ENCODE results near the gene CACNB3. TPM values are rescaled to one million over a fixed set of nuclear protein-coding genes. Genes with fewer than 3 reads are reported as not detected.

CACNB3 gene
- total and polyA plus RNA-seq, 2 of the 8 experiments (the other 6 are each of a cell fraction or from before 2014, with no cell fraction given) = 12.5 to 16.0 TPM

DNA sequence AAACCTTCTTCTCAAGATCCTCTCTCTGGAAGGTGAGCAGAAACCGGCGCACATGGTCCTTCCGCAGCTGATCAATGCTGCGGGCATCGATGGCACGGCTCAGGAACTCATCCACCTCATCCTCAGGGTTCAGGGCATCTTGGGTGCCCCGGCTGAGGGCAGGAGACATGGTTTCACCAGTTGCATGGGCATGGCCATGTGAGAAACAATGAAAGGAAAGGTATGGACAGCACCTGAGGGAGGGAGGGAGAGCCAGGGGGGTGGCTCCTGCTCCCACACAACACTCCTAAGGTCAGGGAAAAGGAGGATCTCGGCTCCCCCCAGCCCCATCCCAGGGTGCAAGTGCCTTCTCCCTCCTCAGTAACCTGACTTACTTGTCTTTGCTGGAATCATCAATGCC is 43.0 kb upstream of the CACNB3 start:
- no peak for TF ChIP-seq CBX8 (IDR thresholded peaks at IDR 0.05; ENCODE audit: borderline replicate concordance, low read depth, low read length)
- TF ChIP-seq FOSL1 (IDR thresholded peaks at IDR 0.05; ENCODE audit: insufficient read depth, low read depth, low read length) = no peak
- TF ChIP-seq, protein P1, sequence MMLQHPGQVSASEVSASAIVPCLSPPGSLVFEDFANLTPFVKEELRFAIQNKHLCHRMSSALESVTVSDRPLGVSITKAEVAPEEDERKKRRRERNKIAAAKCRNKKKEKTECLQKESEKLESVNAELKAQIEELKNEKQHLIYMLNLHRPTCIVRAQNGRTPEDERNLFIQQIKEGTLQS (IDR thresholded peaks at IDR 0.05; ENCODE audit: insufficient read depth, low read depth, low read length) = no peak
- no peak for TF ChIP-seq SAP30 (IDR thresholded peaks at IDR 0.05; ENCODE audit: insufficient read depth, insufficient replicate concordance, low read length)
- Histone ChIP-seq H3K4me1 (replicated peaks in 1 of 4; ENCODE audit: control insufficient read depth in 3 of 4, insufficient read depth in 4 of 4, low read length in 3 of 4) (peaks cover 0 to 14% (median 11%) of the 10 kb centered on the region in 4 experiments; a peak in 6 of 7 replicates), H2BK120ac (replicated peaks; ENCODE audit: low read depth, low read length) (no peak overlapping the region), H3K9ac (replicated peaks in 1 of 4; ENCODE audit: extremely low read depth in 1 of 4, low read depth in 3 of 4, low read length in 3 of 4) (no peak overlapping the region), H4K5ac (ENCODE audit: insufficient read length, low read depth, low read length) (no peak overlapping the region), H3K9me3 (ENCODE audit: insufficient read depth in 2 of 2, low read depth in 1 of 2, low read length in 1 of 2) (no peaks in the 10 kb centered on the region), H3K36me3 (ENCODE audit: control insufficient read depth in 2 of 4, insufficient read depth in 4 of 4, low read length in 3 of 4) (peaks cover 3 to 52% (median 30%) of the 10 kb centered on the region in 4 experiments; a peak in 7 of 8 replicates), H4K91ac (replicated peaks; ENCODE audit: insufficient read length, low read length) (no peak overlapping the region), H2AFZ (ENCODE audit: low read length) (no peak overlapping the region), H3K4ac (replicated peaks; ENCODE audit: insufficient read length, low read depth, low read length) (no peak overlapping the region), H2BK15ac (ENCODE audit: low read length) (0 out of 2 replicates have a peak overlapping the region, but pooled peaks have one; percentile 29), H3K23ac (ENCODE audit: insufficient read length) (no peak overlapping the region), H2BK20ac (ENCODE audit: low read length) (no peak overlapping the region), H4K20me1 (replicated peaks in 1 of 2; ENCODE audit: control insufficient read depth in 1 of 2, insufficient read depth in 2 of 2, low read length in 2 of 2) (peaks cover 0 to 5% of the 10 kb centered on the region in 2 experiments), H2BK5ac (ENCODE audit: low read depth, low read length) (no peak overlapping the region; the same call in 1 of the 2 replicates), H3K79me2 (ENCODE audit: control insufficient read depth in 1 of 2, insufficient read depth in 2 of 2, low read length in 2 of 2) (no peaks in the 10 kb centered on the region), H2AK5ac (ENCODE audit: low read depth, low read length) (no peak overlapping the region), H3K4me3 (ENCODE audit: extremely low read depth in 1 of 4, insufficient read depth in 2 of 4, low read depth in 3 of 4, low read length in 4 of 4) (no peak overlapping the region), H3K27ac (ENCODE audit: low read depth, low read length) (no peak overlapping the region), H3K18ac (ENCODE audit: extremely low read depth, low read length) (no peak overlapping the region), H2BK12ac (ENCODE audit: low read depth, low read length) (no peak overlapping the region), H3K56ac (replicated peaks; ENCODE audit: insufficient read length, low read depth, low read length) (no peak overlapping the region), H3K4me2 (ENCODE audit: insufficient read depth in 1 of 2, low read depth in 2 of 2, low read length in 2 of 2) (no peak overlapping the region), H4K8ac (ENCODE audit: extremely low read depth, insufficient read depth, low read length) (no peak overlapping the region), H3K27me3 (replicated peaks in 1 of 4; ENCODE audit: control insufficient read depth in 3 of 4, extremely low read depth in 1 of 4, insufficient read depth in 3 of 4, low read length in 3 of 4) (no peaks in the 10 kb centered on the region), H3K14ac (ENCODE audit: insufficient read length) (no peak overlapping the region), H3K79me1 (ENCODE audit: low read depth, low read length) (0 out of 2 replicates have a peak, but pooled peaks cover 2% of the 10 kb centered on the region), H3K23me2 (ENCODE audit: low read depth, low read length) (no peaks in the 10 kb centered on the region)
- FAIRE-seq (no peak), DNase-seq (ENCODE audit: low read depth in 1 of 2, low spot score in 2 of 2) (no peak)
- ChIA-PET POLR2A (ENCODE audit: partially characterized antibody) (interaction anchor here (1.0 kb wide), 1 partner anchor 108 kb away, joined by 3 read pairs; no protein-coding TSS in a partner anchor), CTCF (ENCODE audit: partially characterized antibody) (interaction anchor here (0.7 to 2.6 kb wide), 5 partner anchors 9 to 39 kb away, joined by 3 to 12 read pairs (median 3); no protein-coding TSS in a partner anchor)
- WGBS, 2 experiments (ENCODE audit: extremely low coverage in 1 of 2, insufficient coverage in 1 of 2, insufficient read length in 1 of 2, insufficient replicate concordance in 2 of 2, low coverage in 1 of 2, low lambda C conversion rate in 2 of 2, missing lambda C conversion rate in 1 of 2) = 93% methylated on average over 8 of the region's 8 CpGs; no CpG with 5 or more reads in 1 of the 2 experiments

Measured in H1 (cell line).